ENCODE results near the gene HTR6. TPM values are rescaled to one million over a fixed set of nuclear protein-coding genes. Genes with fewer than 3 reads are reported as not detected.

The HTR6 gene
- total RNA-seq, 1 donor from 2014 or later: 0.11 TPM

DNA sequence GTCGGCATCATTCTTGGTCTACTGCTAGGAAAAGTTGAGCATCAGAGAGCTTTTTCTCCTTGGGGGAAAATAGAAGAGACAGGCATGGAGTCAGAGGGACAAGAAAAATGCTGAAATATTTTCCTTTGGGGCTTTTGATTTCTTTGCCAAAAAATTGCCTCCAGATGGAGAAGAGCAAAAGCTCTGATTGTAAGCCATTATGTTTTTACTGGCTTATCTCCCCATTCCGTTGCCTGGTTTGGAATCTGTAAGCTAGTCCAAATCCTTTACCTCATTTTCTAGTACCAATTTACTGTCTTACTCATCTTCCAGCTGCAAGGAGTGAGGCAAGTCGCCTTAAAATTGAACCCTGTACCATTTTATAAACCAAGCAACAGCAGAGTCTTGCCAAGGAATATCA, 43.9 kb upstream of the HTR6 start:
- H3K4me3 ChIP-seq (ENCODE audit: insufficient read depth, low read depth, low read length): no peak overlapping the region
- TF ChIP-seq, protein P1, sequence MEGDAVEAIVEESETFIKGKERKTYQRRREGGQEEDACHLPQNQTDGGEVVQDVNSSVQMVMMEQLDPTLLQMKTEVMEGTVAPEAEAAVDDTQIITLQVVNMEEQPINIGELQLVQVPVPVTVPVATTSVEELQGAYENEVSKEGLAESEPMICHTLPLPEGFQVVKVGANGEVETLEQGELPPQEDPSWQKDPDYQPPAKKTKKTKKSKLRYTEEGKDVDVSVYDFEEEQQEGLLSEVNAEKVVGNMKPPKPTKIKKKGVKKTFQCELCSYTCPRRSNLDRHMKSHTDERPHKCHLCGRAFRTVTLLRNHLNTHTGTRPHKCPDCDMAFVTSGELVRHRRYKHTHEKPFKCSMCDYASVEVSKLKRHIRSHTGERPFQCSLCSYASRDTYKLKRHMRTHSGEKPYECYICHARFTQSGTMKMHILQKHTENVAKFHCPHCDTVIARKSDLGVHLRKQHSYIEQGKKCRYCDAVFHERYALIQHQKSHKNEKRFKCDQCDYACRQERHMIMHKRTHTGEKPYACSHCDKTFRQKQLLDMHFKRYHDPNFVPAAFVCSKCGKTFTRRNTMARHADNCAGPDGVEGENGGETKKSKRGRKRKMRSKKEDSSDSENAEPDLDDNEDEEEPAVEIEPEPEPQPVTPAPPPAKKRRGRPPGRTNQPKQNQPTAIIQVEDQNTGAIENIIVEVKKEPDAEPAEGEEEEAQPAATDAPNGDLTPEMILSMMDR (IDR thresholded peaks at IDR 0.05; ENCODE audit: insufficient read depth, low read depth, low read length): no peak
- TF ChIP-seq EZH2 (IDR thresholded peaks at IDR 0.05; ENCODE audit: insufficient read depth, low read length): no peak
- H3K4me1 Mint-ChIP-seq (ENCODE audit: low read depth, unreplicated experiment): peaks cover 26% of the 10 kb centered on the region
- H3K27ac Mint-ChIP-seq (ENCODE audit: unreplicated experiment): no peak overlapping the region
- H4K20me1 ChIP-seq (ENCODE audit: insufficient read depth, low read length): peaks cover 65% of the 10 kb centered on the region
- no peak overlapping the region for H3K4me3 Mint-ChIP-seq (ENCODE audit: unreplicated experiment)
- no peak for FAIRE-seq
- H3K79me2 ChIP-seq (ENCODE audit: insufficient read depth, low read length): peaks cover 54% of the 10 kb centered on the region
- H2AFZ ChIP-seq (ENCODE audit: low read depth, low read length): no peak overlapping the region
- no peaks in the 10 kb centered on the region for H3K9me3 Mint-ChIP-seq (ENCODE audit: unreplicated experiment)
- no peak overlapping the region for H3K4me2 ChIP-seq (ENCODE audit: low read length)
- H3K9me3 ChIP-seq (ENCODE audit: insufficient read depth, low read depth, low read length): no peaks in the 10 kb centered on the region
- peak overlapping the region; percentile 36 for H3K27ac ChIP-seq (ENCODE audit: low read depth, low read length)
- peak; percentile 58 for DNase-seq (ENCODE audit: low read depth)
- peaks cover 5% of the 10 kb centered on the region for H3K4me1 ChIP-seq (ENCODE audit: insufficient read depth, low read length)
- peaks cover 6% of the 10 kb centered on the region for H3K36me3 Mint-ChIP-seq (ENCODE audit: low read depth, unreplicated experiment)
- peaks cover 12% of the 10 kb centered on the region for H3K36me3 ChIP-seq (ENCODE audit: insufficient read depth, low read length)
- no peak overlapping the region for H3K9ac ChIP-seq (ENCODE audit: low read length)
- H3K27me3 ChIP-seq (ENCODE audit: insufficient read depth, low read length): no peaks in the 10 kb centered on the region
- no peaks in the 10 kb centered on the region for H3K27me3 Mint-ChIP-seq (ENCODE audit: low read depth, unreplicated experiment)

DNA sequence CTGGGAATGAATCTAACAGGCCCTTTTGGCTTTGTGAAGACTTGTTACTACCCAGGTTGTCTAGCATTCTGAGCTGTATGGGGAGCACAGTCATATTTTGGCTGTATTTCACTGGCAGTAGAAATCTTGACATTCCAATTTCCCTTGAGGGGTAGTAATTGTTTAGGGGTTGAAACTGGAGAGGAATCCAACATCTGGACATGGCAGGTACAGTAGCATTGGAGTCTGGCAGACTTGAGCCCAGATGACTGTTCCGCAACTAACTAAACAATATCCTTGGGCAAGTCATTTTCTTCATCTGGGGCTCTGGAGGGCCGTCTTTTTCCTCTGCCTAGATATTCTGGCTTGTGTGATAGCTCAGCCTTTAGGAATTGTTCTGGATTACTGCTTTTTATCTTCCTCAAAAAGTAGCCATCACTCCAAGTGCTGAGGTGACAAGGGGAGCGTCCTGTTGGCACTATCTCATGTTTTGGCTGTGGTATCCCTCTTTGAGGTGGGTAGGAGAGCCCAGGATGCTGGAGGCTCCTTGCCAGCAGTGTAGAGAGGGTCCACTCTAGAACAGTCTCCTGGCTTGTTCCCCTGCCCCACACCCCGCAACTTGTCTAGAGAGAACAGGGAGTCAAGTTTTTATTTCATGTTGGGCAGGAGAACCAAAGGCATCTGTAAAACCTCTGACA, 43.3 kb upstream of the HTR6 start:
- Mint-ChIP-seq H3K36me3 (ENCODE audit: low read depth, unreplicated experiment) (peaks cover 7% of the 10 kb centered on the region), H3K27ac (ENCODE audit: unreplicated experiment) (peak overlapping the region; percentile 66), H3K4me1 (ENCODE audit: low read depth, unreplicated experiment) (peaks cover 22% of the 10 kb centered on the region), H3K9me3 (ENCODE audit: unreplicated experiment) (no peaks in the 10 kb centered on the region), H3K27me3 (ENCODE audit: low read depth, unreplicated experiment) (no peaks in the 10 kb centered on the region), H3K4me3 (ENCODE audit: unreplicated experiment) (no peak overlapping the region)
- Histone ChIP-seq H3K9me3 (ENCODE audit: insufficient read depth, low read depth, low read length) (no peaks in the 10 kb centered on the region), H2AFZ (ENCODE audit: low read depth, low read length) (no peak overlapping the region), H3K4me2 (ENCODE audit: low read length) (no peak overlapping the region), H3K27ac (ENCODE audit: low read depth, low read length) (peak overlapping the region; percentile 36), H3K9ac (ENCODE audit: low read length) (no peak overlapping the region), H3K36me3 (ENCODE audit: insufficient read depth, low read length) (peaks cover 14% of the 10 kb centered on the region), H4K20me1 (ENCODE audit: insufficient read depth, low read length) (peaks cover 68% of the 10 kb centered on the region), H3K4me3 (ENCODE audit: insufficient read depth, low read depth, low read length) (no peak overlapping the region), H3K4me1 (ENCODE audit: insufficient read depth, low read length) (peaks cover 5% of the 10 kb centered on the region), H3K27me3 (ENCODE audit: insufficient read depth, low read length) (no peaks in the 10 kb centered on the region), H3K79me2 (ENCODE audit: insufficient read depth, low read length) (peaks cover 54% of the 10 kb centered on the region)
- DNase-seq (ENCODE audit: low read depth) (no peak), FAIRE-seq (no peak)
- TF ChIP-seq, protein P1 (IDR thresholded peaks at IDR 0.05; ENCODE audit: insufficient read depth, low read depth, low read length): no peak
- TF ChIP-seq EZH2 (IDR thresholded peaks at IDR 0.05; ENCODE audit: insufficient read depth, low read length): no peak

DNA sequence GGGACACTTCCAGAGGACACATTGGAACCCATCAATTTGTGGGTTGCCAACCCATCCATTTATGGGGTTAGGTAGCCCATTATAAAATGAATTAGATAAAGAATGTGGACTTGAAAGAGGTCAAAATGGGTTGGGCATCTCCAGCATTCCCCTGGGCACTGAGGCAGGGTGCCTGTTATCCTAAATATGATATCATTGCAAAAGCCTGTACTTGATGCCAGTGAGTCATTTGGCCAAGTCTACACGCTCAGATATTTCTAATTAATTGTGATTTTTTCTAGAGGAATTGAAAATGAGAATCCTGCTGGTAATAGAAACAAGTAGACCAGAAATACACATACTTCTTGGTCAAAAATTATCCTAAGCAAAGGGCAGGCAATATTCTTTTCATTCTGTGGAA, 42.5 kb upstream of the HTR6 start:
- TF ChIP-seq, protein P1 (IDR thresholded peaks at IDR 0.05; ENCODE audit: insufficient read depth, low read depth, low read length): no peak
- no peak for TF ChIP-seq EZH2 (IDR thresholded peaks at IDR 0.05; ENCODE audit: insufficient read depth, low read length)
- no peak overlapping the region for H3K4me3 ChIP-seq (ENCODE audit: insufficient read depth, low read depth, low read length)
- H3K9me3 ChIP-seq (ENCODE audit: insufficient read depth, low read depth, low read length): no peaks in the 10 kb centered on the region
- no peak overlapping the region for H3K9ac ChIP-seq (ENCODE audit: low read length)
- peaks cover 16% of the 10 kb centered on the region for H3K4me1 Mint-ChIP-seq (ENCODE audit: low read depth, unreplicated experiment)
- H3K36me3 ChIP-seq (ENCODE audit: insufficient read depth, low read length): peaks cover 17% of the 10 kb centered on the region
- H3K79me2 ChIP-seq (ENCODE audit: insufficient read depth, low read length): peaks cover 52% of the 10 kb centered on the region
- H4K20me1 ChIP-seq (ENCODE audit: insufficient read depth, low read length): peaks cover 64% of the 10 kb centered on the region
- H3K27ac Mint-ChIP-seq (ENCODE audit: unreplicated experiment): no peak overlapping the region
- H3K4me3 Mint-ChIP-seq (ENCODE audit: unreplicated experiment): no peak overlapping the region
- peak overlapping the region; percentile 27 for H3K4me2 ChIP-seq (ENCODE audit: low read length)
- H2AFZ ChIP-seq (ENCODE audit: low read depth, low read length): no peak overlapping the region
- FAIRE-seq (peak; percentile 32), DNase-seq (ENCODE audit: low read depth) (peak; percentile 65)
- no peaks in the 10 kb centered on the region for H3K27me3 ChIP-seq (ENCODE audit: insufficient read depth, low read length)
- H3K36me3 Mint-ChIP-seq (ENCODE audit: low read depth, unreplicated experiment): peaks cover 12% of the 10 kb centered on the region
- peaks cover 5% of the 10 kb centered on the region for H3K4me1 ChIP-seq (ENCODE audit: insufficient read depth, low read length)
- H3K27me3 Mint-ChIP-seq (ENCODE audit: low read depth, unreplicated experiment): no peaks in the 10 kb centered on the region
- H3K27ac ChIP-seq (ENCODE audit: low read depth, low read length): peak overlapping the region; percentile 56
- H3K9me3 Mint-ChIP-seq (ENCODE audit: unreplicated experiment): no peaks in the 10 kb centered on the region

All from astrocyte (in vitro differentiated cells and primary cell).